Bronchial epithelial cell (primary cell): ENCODE measurements around the gene GNAL. TPM values are rescaled to one million over a fixed set of nuclear protein-coding genes. Genes with fewer than 3 reads are reported as not detected.

Source experiments
- DNase-seq: peaks from one replicate; pipeline ENCODE4 v3.0.0-alpha.2; 2010; ENCODE audit warnings: low read depth
- FAIRE-seq: peaks from 2 replicates; lab custom pipeline; 2011; peaks lifted over from hg19 to GRCh38; lab: Jason Lieb, UNC
- H3K27me3 ChIP-seq: 2 replicates; pipeline ENCODE4 v1.5.1; 2011; ENCODE audit warnings: low read length; ENCODE audit not compliant: control insufficient read depth, insufficient read depth
- H3K36me3 ChIP-seq: 2 replicates; pipeline ENCODE4 v1.5.1; 2011; ENCODE audit warnings: low read length; ENCODE audit not compliant: control insufficient read depth, insufficient read depth
- H3K4me3 ChIP-seq: 2 replicates; pipeline ENCODE4 v1.5.1; 2011; ENCODE audit warnings: mild to moderate bottlenecking, low read depth, low read length, control low read depth
- total RNA-seq: library from RNA; depleted of rRNA; stranded (reverse); fragments of >200 nt; gene quantifications from 2 replicates; pipeline ENCODE4 v1.2.1, GENCODE V29; 2014
- TF ChIP-seq, protein P1 (sequence below): IDR thresholded peaks from 2 replicates; pipeline ENCODE4 v1.5.1; 2011; ENCODE audit warnings: mild to moderate bottlenecking, moderate library complexity, low read length, control low read depth, inconsistent platforms; ENCODE audit not compliant: insufficient read depth, severe bottlenecking

The GNAL gene
- total RNA-seq, 1 donor from 2014 or later: 10.8 TPM

DNA sequence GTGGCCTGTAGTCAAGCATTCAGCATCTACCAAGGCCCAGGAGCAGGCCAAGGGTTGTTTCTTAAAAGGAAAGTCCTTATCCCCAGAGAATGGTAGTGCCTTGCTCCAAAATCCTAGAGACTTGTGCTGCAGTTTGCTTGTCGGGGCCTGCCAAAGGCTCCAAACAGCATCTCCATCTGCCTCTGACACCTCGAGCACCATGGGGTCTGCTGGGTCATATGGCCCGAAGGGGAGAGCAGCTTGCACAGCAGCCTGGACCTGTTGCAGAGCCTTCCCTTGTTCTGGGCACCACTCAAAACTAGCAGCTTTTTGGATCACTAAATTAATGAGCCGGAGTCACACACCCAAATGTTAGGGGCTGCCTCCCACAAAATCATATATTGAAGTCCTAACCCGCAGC is 35.7 kb downstream of the GNAL start:
- no peaks in the 10 kb centered on the region for H3K36me3 ChIP-seq
- H3K27me3 ChIP-seq: no peaks in the 10 kb centered on the region
- H3K4me3 ChIP-seq: no peak overlapping the region
- TF ChIP-seq, protein P1, sequence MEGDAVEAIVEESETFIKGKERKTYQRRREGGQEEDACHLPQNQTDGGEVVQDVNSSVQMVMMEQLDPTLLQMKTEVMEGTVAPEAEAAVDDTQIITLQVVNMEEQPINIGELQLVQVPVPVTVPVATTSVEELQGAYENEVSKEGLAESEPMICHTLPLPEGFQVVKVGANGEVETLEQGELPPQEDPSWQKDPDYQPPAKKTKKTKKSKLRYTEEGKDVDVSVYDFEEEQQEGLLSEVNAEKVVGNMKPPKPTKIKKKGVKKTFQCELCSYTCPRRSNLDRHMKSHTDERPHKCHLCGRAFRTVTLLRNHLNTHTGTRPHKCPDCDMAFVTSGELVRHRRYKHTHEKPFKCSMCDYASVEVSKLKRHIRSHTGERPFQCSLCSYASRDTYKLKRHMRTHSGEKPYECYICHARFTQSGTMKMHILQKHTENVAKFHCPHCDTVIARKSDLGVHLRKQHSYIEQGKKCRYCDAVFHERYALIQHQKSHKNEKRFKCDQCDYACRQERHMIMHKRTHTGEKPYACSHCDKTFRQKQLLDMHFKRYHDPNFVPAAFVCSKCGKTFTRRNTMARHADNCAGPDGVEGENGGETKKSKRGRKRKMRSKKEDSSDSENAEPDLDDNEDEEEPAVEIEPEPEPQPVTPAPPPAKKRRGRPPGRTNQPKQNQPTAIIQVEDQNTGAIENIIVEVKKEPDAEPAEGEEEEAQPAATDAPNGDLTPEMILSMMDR: no peak
- DNase-seq (no peak), FAIRE-seq (no peak)

DNA sequence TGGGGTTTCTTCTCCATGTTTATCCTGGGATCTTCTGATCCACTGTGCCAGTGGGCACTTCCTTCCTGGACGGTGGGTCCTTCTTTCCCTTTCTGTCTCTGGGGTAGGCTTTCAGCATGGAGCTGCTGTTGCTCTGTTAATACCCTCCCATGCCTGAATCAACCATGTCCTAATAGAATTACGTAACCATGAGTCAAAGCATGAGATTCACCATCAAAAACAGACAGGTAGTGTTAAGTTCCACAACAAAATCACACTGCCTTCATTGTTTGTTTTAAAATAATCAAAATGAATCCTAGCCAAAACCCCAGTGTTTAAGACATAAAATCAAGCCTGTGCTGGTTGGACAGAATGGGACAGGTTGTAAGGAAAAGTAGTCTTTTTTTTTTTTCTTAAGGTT is 37.5 kb downstream of the GNAL start:
- Histone ChIP-seq H3K27me3 (no peaks in the 10 kb centered on the region), H3K36me3 (no peaks in the 10 kb centered on the region), H3K4me3 (no peak overlapping the region)
- peak; percentile 81 for DNase-seq
- FAIRE-seq: no peak
- TF ChIP-seq, protein P1: no peak

DNA sequence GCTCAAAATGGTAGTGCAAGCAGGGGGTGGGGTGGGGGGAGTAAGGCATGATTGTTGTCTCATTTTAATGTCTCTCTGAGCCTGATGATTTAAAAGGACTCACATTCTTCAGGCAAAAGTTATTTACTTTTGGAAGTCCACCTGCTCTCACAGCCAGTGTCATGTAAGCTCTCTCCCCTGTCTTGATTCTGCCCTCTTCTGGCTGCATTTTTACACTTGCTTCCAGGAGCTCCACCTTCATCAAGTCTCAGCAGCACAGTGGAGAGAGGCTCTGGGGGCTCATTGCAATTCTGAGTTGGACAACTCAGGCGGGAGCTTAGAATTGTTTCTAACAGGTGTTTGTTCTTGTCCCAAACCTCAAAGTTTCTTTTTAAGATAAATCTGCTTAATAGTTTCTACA is 39.2 kb downstream of the GNAL start:
- Histone ChIP-seq H3K4me3 (no peak overlapping the region), H3K27me3 (no peaks in the 10 kb centered on the region), H3K36me3 (no peaks in the 10 kb centered on the region)
- DNase-seq (peak; percentile 52), FAIRE-seq (no peak)
- TF ChIP-seq, protein P1: peak; percentile 53

DNA sequence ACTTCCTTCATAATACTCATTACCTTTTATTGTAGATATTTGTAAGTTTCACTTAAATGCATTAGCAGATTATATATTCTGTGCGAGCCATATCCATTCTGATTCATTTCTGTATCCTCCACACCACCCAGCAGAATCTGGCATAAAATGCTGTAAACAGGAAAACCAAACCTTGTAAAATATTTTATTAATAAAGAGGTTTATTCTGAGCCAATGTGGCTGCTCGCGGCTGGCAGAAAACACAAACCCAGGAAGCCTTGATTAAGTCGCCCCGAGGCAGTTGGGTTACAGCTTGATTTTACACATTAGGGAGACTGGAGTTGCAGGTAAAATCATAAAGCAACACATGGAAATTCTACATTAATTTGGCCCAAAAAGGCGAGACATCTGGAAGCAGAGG is 40.5 kb downstream of the GNAL start:
- no peak for DNase-seq
- Histone ChIP-seq H3K4me3 (no peak overlapping the region), H3K27me3 (no peaks in the 10 kb centered on the region), H3K36me3 (no peaks in the 10 kb centered on the region)
- no peak for FAIRE-seq
- TF ChIP-seq, protein P1: no peak

DNA sequence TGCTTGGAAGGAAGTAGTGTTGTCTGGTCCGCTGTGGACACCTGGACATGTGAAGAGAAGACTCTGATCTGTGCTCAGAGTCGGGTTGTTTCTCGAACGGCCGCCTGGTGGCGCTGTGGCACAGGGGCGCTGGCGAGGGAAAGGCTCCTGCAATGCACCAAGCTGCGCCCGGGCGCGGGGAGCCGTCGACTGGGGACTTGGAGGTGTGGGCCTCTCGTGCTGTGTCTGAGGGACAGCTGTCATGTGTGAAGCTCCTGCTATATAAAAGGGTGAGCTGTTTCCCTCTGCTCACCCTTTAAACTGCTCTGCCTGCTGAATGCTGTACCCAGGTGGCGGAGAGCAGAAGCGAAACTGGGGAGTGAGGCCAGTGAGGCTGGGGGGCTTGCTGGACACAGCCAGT is 44.0 kb downstream of the GNAL start:
- DNase-seq (peak; percentile 47), FAIRE-seq (no peak)
- Histone ChIP-seq H3K36me3 (no peaks in the 10 kb centered on the region), H3K27me3 (no peaks in the 10 kb centered on the region), H3K4me3 (no peak overlapping the region)
- TF ChIP-seq, protein P1: peak; percentile 99

DNA sequence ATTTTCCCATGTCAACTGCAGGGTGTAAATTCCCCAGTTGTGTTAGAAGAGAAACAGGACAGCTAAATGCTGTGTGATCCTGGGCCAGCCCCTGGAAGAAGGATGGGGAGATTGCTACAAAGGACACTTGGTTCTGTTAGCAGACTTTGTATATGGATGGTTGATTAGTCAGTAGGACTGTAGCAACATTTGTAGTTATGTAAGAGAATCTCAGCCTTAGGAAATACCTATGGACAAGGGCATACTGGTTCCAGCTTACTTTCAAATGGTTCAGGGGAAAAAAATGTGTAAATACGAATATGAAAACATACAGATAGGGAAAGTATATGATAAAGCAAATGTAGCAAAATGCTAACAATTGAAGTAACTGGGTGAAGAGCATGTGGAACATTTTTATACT is 47.6 kb downstream of the GNAL start:
- Histone ChIP-seq H3K36me3 (no peaks in the 10 kb centered on the region), H3K4me3 (no peak overlapping the region), H3K27me3 (no peaks in the 10 kb centered on the region)
- no peak for FAIRE-seq
- peak; percentile 48 for DNase-seq
- TF ChIP-seq, protein P1: no peak
